BLaER1 (cell line): ENCODE results near the gene SAA1.
"Not testable (repeated sequence)": the region's sequence is repeated elsewhere in the genome, so short reads cannot be mapped to it uniquely, and the experiment has no call there.

ENCODE experiments used
- H3K27ac ChIP-seq: shearing (Covaris generic); formaldehyde crosslinking; 2 replicates; pipeline ENCODE4 v1.8.1; 2022
- H3K27me3 ChIP-seq: shearing (Covaris generic); formaldehyde crosslinking; 2 replicates; pipeline ENCODE4 v1.8.1; 2022
- H3K36me3 ChIP-seq: shearing (Covaris generic); formaldehyde crosslinking; 2 replicates; pipeline ENCODE4 v1.8.1; 2022
- H3K4me1 ChIP-seq: shearing (Covaris generic); formaldehyde crosslinking; 2 replicates; pipeline ENCODE4 v1.8.1; 2022
- H3K4me2 ChIP-seq: shearing (Covaris generic); formaldehyde crosslinking; 2 replicates; pipeline ENCODE4 v1.8.1; 2022
- H3K4me3 ChIP-seq: shearing (Covaris generic); formaldehyde crosslinking; 2 replicates; pipeline ENCODE4 v1.8.1; 2022
- H3K9ac ChIP-seq: shearing (Covaris generic); formaldehyde crosslinking; 2 replicates; pipeline ENCODE4 v1.8.1; 2022
- H3K9me3 ChIP-seq: shearing (Covaris generic); formaldehyde crosslinking; 2 replicates; pipeline ENCODE4 v1.8.1; 2022
- H4K20me1 ChIP-seq: shearing (Covaris generic); formaldehyde crosslinking; 2 replicates; pipeline ENCODE4 v1.8.1; 2022
- Cebpa-rat ChIP-seq: shearing (Covaris generic); IDR thresholded peaks from 2 replicates; pipeline ENCODE4 v1.8.1; 2022

SAA1 gene

DNA sequence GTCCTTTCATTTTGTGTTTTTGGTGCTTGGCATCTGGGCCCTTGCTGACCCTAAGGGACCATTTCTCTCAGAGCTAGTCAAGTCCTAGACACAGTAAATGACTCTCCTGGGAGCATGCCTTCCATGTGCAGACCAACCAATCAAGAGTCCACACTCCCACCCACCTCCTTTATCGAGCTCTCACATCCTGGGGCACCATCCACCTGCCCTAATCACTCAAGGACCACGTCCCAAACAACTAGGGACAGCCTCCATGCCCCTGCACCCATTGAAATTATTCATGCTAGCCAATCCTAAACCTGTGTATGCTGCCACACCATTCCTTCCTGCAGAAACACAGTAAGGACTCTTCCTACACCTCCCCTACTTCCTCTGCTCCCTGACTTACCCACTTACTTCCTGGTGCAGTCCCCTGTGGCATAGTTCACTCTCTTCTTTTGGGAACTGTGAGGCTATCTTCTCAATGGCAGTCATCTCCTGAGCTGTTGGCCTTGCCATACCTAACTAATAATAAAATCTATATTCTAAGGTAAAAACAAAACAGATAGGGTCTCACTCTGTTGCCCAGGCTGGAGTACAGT lies 11.2 kb upstream of the SAA1 start:
- no peaks in the 10 kb centered on the region for H3K9me3 ChIP-seq
- H3K36me3 ChIP-seq = no peaks in the 10 kb centered on the region
- no peaks in the 10 kb centered on the region for H3K4me1 ChIP-seq
- H4K20me1 ChIP-seq = no peaks in the 10 kb centered on the region
- H3K27me3 ChIP-seq = no peaks in the 10 kb centered on the region
- no peak overlapping the region for H3K4me3 ChIP-seq
- H3K9ac ChIP-seq = no peak overlapping the region
- H3K27ac ChIP-seq = no peak overlapping the region
- 0 out of 2 replicates have a peak overlapping the region, but pooled peaks have one; percentile 0 for H3K4me2 ChIP-seq
- TF ChIP-seq Cebpa-rat = no peak

DNA sequence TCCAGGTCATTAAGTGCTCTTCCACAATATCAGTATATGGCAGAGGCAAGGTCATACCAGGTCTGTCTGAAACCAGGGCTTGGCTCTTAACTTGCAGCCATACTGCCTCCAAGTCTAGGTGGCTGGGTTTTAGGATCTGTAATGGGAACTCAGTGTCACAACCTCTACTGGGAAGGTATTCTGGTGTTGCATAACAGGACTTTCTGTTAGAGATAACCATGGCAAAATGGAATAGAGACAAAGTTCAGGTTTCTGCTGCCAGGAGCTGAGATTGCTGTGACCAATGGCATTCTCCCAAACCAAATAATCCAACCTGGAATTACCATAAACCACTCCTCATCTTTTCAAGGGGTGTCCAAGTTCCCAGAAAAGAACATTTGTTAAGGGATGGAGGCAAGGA lies 6.8 kb upstream of the SAA1 start:
- Histone ChIP-seq H3K4me3 (no peak overlapping the region), H3K27ac (no peak overlapping the region), H3K9me3 (no peaks in the 10 kb centered on the region), H3K4me2 (no peak overlapping the region), H3K27me3 (no peaks in the 10 kb centered on the region), H4K20me1 (no peaks in the 10 kb centered on the region), H3K4me1 (no peaks in the 10 kb centered on the region), H3K36me3 (no peaks in the 10 kb centered on the region), H3K9ac (no peak overlapping the region)
- no peak for TF ChIP-seq Cebpa-rat

DNA sequence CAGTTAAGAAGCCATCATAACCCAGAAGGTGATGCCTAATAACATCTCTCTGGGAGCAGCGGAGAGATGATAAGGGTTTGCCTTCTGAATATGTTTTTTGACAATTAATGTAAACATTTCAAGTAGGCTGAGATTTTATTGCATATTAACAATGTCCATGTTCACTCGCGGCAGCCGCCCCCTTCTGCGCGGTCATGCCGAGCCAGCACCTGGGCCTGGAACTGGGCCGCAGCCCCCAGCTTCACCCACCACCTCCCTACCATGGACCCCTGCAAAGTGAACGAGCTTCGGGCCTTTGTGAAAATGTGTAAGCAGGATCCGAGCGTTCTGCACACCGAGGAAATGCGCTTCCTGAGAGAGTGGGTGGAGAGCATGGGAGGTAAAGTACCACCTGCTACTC lies 4.3 kb upstream of the SAA1 start:
- Histone ChIP-seq H3K36me3 (no peaks in the 10 kb centered on the region), H3K4me1 (peaks cover 9% of the 10 kb centered on the region), H3K27ac (no peak overlapping the region), H3K9ac (no peak overlapping the region), H3K4me3 (no peak overlapping the region), H3K9me3 (no peaks in the 10 kb centered on the region), H4K20me1 (no peaks in the 10 kb centered on the region), H3K4me2 (no peak overlapping the region), H3K27me3 (no peaks in the 10 kb centered on the region)
- no peak for TF ChIP-seq Cebpa-rat

DNA sequence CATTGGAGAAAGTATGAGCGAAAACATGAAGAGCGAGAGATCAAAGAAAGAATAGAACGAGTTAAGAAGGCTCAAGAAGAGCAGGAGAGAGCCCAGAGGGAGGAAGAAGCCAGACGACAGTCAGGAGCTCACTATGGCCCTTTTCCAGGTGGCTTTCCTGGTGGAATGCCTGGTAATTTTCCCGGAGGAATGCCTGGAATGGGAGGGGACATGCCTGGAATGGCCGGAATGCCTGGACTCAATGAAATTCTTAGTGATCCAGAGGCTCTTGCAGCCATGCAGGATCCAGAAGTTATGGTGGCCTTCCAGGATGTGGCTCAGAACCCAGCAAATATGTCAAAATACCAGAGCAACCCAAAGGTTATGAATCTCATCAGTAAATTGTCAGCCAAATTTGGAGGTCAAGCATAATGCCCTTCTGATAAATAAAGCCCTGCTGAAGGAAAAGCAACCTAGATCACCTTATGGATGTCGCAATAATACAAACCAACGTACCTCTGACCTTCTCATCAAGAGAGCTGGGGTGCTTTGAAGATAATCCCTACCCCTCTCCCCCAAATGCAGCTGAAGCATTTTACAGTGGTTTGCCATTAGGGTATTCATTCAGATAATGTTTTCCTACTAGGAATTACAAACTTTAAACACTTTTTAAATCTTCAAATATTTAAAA lies 3.2 kb upstream of the SAA1 start:
- H3K9ac ChIP-seq, H4K20me1 ChIP-seq, H3K27me3 ChIP-seq, H3K4me2 ChIP-seq, H3K27ac ChIP-seq, H3K4me1 ChIP-seq, H3K4me3 ChIP-seq, H3K9me3 ChIP-seq, H3K36me3 ChIP-seq: not testable (repeated sequence)

DNA sequence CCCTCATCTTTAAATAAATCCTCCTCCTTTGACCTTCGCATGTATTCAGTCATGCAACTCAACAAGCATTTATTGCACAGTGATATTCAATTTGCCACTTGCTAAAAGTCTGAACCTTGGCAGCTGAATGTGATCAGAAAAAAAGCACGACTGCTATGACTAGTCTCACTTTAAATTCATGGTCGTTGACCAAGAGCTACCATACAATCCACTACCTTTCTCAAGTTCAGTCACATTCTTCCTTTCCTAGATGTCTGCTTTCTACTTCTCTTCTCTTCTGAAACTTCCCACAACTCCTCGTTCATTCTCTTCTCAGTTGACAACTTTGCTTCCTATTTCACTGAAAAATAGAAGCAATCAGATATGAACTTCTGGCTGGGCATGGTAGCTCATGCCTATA lies 2.0 kb upstream of the SAA1 start:
- no peak overlapping the region for H3K4me3 ChIP-seq
- H4K20me1 ChIP-seq = no peaks in the 10 kb centered on the region
- H3K27me3 ChIP-seq = no peaks in the 10 kb centered on the region
- H3K9me3 ChIP-seq = no peaks in the 10 kb centered on the region
- no peaks in the 10 kb centered on the region for H3K36me3 ChIP-seq
- H3K4me1 ChIP-seq = peaks cover 9% of the 10 kb centered on the region
- TF ChIP-seq Cebpa-rat = no peak
- no peak overlapping the region for H3K4me2 ChIP-seq
- H3K9ac ChIP-seq = no peak overlapping the region
- no peak overlapping the region for H3K27ac ChIP-seq

DNA sequence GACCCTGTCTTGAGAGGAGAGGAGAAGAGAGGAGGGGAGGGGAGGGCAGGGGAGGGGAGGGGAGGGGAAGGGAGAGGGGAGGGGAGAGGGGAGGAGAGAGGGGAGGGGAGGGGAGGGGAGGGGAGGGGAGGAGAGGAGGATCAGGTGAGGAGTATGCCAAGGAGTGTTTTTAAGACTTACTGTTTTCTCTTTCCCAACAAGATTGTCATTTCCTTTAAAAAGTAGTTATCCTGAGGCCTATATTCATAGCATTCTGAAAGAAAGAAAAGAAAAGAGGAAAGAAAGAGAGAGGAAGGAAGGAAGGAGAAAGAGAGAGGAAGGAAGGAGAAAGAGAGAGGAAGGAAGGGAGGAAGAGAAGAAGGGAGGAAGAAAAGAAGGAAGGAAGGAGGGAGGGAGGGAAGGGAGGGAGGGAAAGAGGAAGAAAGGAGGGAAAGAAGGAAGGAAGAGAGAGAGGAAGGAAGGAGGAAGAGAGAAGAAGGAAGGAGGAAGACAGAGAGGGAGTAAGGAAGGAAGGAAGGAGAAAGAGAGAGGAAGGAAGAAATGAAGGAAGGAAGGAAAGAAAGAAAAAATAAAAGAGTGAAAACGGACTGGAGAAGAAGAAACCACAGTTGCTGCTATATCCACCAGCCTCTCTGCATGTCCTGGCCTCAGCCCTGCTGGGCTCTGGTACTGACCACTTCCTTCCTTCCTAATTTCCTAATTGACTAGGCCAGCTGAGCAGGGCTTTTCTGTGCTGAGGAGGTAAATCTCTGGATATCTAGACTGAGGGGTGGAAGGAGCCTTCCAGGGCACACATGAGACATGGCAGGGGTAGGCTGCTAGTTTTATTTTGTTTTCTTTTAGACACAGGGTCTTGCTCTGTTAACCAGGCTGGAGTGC lies 1.1 kb upstream of the SAA1 start:
- Histone ChIP-seq H3K9ac (no peak overlapping the region), H4K20me1 (no peaks in the 10 kb centered on the region), H3K4me2 (peak overlapping the region; percentile 44), H3K27ac (no peak overlapping the region), H3K4me1 (peaks cover 9% of the 10 kb centered on the region), H3K36me3 (no peaks in the 10 kb centered on the region), H3K27me3 (no peaks in the 10 kb centered on the region), H3K9me3 (no peaks in the 10 kb centered on the region), H3K4me3 (no peak overlapping the region)
- TF ChIP-seq Cebpa-rat = no peak

DNA sequence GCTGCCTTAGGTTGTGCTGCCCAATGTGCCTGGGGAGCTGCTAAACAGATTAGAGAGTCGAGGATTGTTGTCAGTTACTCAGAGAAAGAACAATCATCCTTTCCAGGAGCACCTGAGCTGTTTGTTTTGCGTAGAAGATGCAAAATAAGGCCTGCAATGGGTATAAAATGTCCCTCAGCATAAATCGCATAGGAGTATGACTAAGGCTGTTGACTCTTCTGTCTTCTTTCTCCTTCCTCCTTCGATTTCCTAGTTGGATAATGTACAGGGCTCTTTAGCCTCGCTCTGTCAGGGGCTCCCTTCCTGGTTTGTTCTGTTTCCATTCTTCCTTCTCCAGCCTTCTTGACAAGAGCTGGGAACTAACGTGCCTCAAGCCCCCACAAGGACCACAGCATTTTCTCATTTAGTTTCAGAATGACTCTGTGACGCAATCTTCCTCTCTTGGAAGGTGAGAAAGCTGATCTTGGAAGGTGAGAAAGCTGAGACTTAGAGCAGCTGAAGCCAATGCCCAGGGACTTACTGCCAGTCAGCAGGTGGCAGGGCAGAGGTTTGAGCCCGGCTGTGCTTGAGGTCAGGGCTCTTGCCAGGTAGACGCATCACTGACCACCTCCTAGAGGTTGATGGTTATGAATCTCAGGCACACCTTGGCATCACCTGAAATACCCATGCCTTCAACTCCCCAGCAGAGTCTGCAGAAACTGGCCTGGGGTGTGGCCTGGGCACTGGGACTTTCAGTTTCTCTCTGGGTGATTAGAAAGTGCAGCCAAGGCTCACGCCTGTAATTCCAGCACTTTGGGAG lies 1.5 kb downstream of the SAA1 start:
- H3K9ac ChIP-seq, H3K27me3 ChIP-seq, H3K4me1 ChIP-seq, H3K36me3 ChIP-seq, H3K4me3 ChIP-seq, H3K9me3 ChIP-seq, H3K27ac ChIP-seq, H4K20me1 ChIP-seq, H3K4me2 ChIP-seq: not testable (repeated sequence)

DNA sequence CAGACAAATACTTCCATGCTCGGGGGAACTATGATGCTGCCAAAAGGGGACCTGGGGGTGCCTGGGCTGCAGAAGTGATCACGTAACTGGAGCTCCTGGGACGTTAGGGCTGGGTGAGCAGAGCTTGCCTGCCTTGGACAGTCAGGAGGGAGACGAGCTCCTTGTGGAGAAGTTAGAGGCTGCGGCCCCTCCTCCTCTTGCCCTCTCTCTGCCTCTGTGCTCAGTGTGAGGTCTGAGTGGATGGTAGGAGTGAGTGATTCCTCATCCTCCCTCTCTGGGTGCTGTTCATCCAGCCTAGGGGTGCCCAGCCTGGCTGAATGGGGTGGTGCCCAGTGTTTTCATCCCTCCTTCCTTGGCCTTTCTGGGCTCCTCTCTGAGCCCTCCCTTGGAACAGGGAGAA lies 3.2 kb downstream of the SAA1 start:
- H4K20me1 ChIP-seq, H3K4me2 ChIP-seq, H3K27me3 ChIP-seq, H3K27ac ChIP-seq, H3K9me3 ChIP-seq, H3K9ac ChIP-seq, H3K4me3 ChIP-seq, H3K4me1 ChIP-seq, H3K36me3 ChIP-seq: not testable (repeated sequence)

DNA sequence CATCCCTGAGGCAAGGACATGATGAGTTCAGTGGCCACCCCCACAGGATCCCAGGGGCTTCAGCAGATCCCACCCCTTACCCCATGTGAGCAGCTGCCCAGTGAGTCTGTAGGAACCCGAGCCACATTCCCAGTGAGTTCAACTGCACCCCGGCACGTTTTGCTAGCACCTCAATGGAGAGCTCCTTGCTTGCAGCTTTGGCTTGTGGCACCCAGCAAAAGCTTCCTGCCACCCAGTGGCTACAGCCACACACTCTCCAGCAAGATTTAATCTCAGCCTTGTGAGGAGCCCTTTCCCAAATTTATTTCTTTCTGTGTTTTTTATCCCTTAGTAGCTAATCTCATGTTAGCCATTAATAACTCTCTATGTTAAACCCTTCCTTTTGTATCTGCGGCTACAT lies 4.0 kb downstream of the SAA1 start:
- H3K4me2 ChIP-seq = no peak overlapping the region
- peaks cover 6% of the 10 kb centered on the region for H3K4me1 ChIP-seq
- no peak overlapping the region for H3K9ac ChIP-seq
- H3K36me3 ChIP-seq = no peaks in the 10 kb centered on the region
- H3K27ac ChIP-seq = no peak overlapping the region
- no peaks in the 10 kb centered on the region for H3K27me3 ChIP-seq
- no peak for TF ChIP-seq Cebpa-rat
- no peaks in the 10 kb centered on the region for H4K20me1 ChIP-seq
- no peak overlapping the region for H3K4me3 ChIP-seq
- H3K9me3 ChIP-seq = no peaks in the 10 kb centered on the region

DNA sequence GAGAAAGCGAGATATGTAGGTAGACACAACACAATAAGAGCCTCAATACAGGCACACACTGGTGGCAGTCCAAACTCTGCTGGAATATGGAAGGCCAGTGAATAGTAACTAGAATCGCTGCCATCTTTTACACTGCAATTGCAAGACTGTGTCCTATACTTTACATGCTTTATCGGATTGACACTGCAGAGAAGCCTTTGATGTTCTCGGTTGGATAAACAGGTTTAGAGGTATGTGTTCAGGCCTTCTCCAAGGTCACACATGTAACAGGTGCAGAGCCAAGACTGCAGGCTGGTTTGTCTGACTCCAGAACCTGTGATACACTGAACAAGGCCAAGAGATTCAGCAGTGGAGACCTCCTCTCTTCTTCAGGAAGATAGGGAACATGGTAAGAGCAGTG lies 5.1 kb downstream of the SAA1 start:
- Histone ChIP-seq H3K9me3 (peaks cover 4% of the 10 kb centered on the region), H3K4me1 (no peaks in the 10 kb centered on the region), H3K27me3 (no peaks in the 10 kb centered on the region), H3K36me3 (peaks cover 3% of the 10 kb centered on the region), H3K4me3 (no peak overlapping the region), H3K4me2 (no peak overlapping the region), H3K9ac (no peak overlapping the region), H3K27ac (no peak overlapping the region), H4K20me1 (no peaks in the 10 kb centered on the region)
- no peak for TF ChIP-seq Cebpa-rat
